Measurements from ENCODE around the gene ATXN1. TPM values are rescaled to one million over a fixed set of nuclear protein-coding genes. Genes with fewer than 3 reads are reported as not detected.
A peak's percentile ranks its signal among the peaks of the same experiment; 100 is the strongest.

ATXN1 gene
- total and polyA plus RNA-seq, 2 of the 13 experiments (the other 11 are each of a cell fraction or from before 2014, with no cell fraction given): 20.7 to 39.5 TPM

GRCh38 chr6:16578695-16579285 is 182.5 kb downstream of the ATXN1 start (continued):
- TF ChIP-seq PAXIP1 (CRISPR knock-in tag; conservative IDR thresholded peaks at IDR 0.05) (0 out of 2 replicates have a peak, but pooled peaks have one; percentile 37), AHDC1 (CRISPR knock-in tag; IDR thresholded peaks at IDR 0.05; ENCODE audit: borderline replicate concordance) (0 out of 2 replicates have a peak, but pooled peaks have one; percentile 39), LCORL (IDR thresholded peaks at IDR 0.05) (no peak), LCORL (CRISPR knock-in tag; IDR thresholded peaks at IDR 0.05) (peak; percentile 77), CEBPB (IDR thresholded peaks at IDR 0.05; ENCODE audit: borderline replicate concordance, low read depth, low read length) (peak; percentile 76; the same call in 1 of the 2 replicates), MIER3 (CRISPR knock-in tag; IDR thresholded peaks at IDR 0.05; ENCODE audit: borderline replicate concordance) (no peak)
